Left renal cortex interstitium (tissue), 4 donors: Measurements from ENCODE around the gene XPO1. TPM values are rescaled to one million over a fixed set of nuclear protein-coding genes. Genes with fewer than 3 reads are reported as not detected.
"Not testable (repeated sequence)": the region's sequence is repeated elsewhere in the genome, so short reads cannot be mapped to it uniquely, and the experiment has no call there.

ENCODE experiments used
- DNase-seq, 4 donors: peaks; one replicate each; pipeline ENCODE4 v3.0.0-alpha.2; 2013; ENCODE audit warnings: low read depth in 4 of 4, low spot score in 2 of 4, missing footprints in 1 of 4
- polyA plus RNA-seq, 4 donors: library from polyadenylated mRNA; unstranded; fragments of 120-200 nt; gene quantifications; one replicate each; pipeline ENCODE4 v1.2.1, GENCODE V29; 2013; ENCODE audit not compliant: insufficient read length in 4 of 4

The XPO1 gene
- polyA plus RNA-seq, 4 donors: 181 to 342 (median 231) TPM

DNA sequence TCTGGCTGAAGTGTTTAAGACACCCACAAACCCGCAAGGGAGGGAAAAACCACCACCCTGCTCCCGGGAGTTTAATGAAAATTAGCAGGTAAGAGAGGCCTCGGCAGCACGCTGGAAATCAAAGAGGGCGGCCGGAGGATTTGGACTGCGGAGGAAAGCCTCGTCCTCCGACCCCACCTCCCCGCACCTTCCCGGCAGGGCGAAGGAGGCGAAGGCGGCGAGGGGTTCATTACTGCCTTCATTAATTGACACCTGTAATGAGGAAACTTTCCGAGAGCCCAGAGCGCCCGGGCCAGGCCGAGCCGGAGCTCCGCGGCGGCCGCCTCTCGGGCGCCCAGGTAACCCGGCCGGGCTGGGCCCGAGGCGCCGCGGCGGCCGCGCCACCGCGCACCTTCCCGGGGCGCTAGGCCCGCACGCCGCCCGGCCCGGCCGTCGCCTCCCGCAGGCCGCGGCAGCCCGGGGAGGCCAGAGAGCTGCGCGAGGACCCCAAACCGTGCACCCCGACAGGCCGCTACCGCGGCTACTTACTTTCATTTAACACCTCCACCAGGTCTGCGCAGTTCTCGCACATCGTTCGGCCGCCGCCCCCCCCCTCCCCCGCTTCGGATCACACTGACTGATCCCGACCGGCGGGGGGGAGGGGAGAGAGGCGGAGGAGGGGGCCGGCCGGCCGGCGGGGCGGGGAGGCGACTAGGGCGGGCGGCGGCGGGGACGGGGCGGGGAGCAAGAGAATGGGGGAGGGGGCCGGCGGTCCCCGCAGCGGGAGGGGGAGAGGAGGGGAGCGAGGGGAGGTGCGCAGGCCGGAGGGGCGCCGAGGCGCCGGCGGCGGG, 67.8 kb downstream of the XPO1 start:
- peak; percentile 11 to 42 (median 35) for DNase-seq

DNA sequence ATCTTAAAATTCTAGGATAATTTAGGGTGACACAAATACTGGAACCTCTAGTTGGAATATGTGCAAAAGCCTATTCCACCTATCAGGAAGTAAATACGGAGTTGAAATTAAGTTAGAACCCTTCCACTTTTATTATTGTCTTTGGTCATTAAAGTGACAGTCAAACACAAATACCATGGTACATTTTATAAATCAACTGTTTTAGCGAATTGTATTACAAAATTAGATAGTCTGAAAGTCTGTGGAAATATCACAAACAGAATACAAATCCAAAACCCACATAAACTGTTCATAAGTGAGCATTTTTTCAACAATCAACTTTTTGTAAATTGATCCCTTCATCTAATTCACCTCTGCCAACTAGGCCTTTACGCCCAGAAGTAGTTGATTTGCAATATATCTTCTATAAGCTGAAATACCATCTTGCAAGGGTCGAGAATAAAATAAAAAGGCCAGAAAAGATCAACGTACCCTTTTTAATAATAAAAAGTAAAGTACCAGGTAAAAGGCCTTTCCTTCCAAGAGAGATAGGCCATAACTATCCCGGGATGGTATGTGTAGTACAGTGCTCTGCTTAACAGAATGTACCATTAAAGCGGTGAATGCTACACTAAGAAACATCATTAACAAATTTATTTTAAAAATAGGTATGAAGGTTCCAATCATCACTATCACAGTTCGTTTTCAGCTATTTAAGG, 68.6 kb downstream of the XPO1 start:
- peak; percentile 7 to 50 (median 10) for DNase-seq

DNA sequence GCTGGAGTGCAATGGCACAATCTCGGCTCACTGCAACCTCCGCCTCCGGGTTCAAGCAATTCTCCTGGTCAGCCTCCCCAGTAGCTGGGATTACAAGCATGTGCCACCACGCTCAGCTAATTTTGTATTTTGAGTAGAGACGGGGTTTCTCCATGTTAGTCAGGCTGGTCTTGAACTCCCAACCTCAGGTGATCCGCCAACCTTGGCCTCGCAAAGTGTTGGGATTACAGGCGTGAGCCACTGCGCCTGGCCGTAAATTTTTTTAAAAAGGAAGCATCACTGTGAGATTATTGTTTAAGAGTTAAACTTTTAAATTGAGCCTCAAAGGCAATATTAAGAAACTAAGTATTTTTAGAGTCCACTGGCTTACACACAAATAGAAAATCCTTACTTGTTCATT, 69.9 kb downstream of the XPO1 start:
- DNase-seq: not testable (repeated sequence)

DNA sequence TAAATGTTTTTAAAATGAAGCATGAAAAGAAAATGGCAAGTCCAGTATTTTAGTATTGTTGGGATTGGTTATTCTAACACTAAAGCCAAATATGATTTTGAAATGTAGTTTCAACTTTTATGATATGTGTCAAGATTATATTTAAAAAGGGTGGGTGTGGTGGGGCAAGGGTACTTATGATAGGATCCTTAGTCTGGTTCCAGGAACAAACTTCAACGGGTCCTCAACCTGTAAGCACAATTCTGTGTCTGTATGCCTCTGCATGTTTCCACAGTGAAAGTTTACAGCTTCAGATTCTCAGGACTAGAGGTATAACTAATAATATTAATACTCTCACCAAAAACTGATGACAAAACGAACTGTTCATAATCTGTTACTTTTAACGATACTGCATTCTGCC, 73.1 kb downstream of the XPO1 start:
- DNase-seq: no peak

DNA sequence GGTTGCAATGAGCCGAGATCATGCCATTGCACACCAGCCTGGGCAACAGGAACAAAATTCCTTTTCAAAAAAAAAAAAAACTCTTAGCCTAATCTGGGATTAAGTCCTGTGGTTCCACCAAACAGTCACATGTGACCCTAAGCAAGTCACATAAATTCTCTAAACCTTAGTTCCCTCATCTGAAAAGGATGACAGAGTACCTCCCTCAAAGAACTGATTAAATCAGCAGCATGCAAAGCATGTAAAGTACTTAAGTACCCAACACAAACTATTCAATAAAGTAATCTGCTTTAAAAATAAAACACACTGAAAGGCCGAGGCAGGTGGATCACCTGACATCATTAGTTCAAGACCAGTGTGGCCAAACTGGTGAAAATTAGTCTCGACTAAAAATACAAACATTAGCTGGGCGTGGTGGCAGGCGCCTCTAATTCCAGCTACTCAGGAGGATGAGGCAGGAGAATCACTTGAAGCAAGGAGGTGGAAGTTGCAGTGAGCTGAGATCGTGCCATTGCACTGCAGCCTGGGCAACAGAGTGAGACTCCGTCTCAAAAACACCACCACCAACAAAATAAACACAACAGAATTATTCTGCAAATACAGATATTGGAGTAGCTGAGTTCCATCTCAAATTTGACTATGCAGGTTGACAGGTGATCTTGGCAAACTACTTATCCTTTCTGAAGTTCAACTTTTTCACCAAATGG, 74.2 kb downstream of the XPO1 start:
- DNase-seq: no peak

DNA sequence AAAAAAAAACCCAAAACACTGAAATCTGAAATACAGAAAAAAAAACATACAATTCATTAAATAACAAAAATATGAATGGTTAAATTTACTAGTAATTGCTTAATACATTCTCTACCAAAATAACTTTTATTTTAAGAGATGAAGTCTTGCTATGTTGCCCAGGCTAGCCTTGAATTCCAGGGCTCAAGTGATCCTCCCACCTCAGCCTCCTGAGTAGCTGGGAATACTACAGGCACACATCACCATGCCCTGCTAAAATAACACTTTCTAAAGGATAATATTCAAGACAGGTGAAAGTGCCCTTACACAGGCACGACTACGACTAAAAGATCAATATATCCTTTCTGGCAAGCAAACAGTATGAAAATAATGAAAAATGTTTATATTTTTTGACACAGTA, 76.8 kb downstream of the XPO1 start:
- DNase-seq: no peak

DNA sequence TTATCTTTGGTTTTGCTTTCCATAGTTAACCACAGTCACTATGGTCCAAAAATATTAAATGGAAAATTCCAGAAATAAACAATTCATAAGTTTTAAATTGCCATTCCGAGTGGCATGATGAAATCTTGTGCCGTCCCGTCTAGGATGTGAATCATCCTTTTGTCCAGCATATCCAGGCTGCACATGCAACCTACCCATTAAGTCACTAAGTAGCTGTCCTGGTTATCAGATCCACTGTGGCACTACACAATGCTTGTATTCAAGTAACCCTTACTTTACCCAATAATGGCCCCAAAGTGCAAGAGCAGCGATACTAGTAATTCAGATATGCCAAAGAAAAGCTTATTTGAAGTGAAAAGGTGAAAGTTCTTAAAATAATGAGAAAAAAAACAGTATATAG, 78.0 kb downstream of the XPO1 start:
- no peak for DNase-seq

DNA sequence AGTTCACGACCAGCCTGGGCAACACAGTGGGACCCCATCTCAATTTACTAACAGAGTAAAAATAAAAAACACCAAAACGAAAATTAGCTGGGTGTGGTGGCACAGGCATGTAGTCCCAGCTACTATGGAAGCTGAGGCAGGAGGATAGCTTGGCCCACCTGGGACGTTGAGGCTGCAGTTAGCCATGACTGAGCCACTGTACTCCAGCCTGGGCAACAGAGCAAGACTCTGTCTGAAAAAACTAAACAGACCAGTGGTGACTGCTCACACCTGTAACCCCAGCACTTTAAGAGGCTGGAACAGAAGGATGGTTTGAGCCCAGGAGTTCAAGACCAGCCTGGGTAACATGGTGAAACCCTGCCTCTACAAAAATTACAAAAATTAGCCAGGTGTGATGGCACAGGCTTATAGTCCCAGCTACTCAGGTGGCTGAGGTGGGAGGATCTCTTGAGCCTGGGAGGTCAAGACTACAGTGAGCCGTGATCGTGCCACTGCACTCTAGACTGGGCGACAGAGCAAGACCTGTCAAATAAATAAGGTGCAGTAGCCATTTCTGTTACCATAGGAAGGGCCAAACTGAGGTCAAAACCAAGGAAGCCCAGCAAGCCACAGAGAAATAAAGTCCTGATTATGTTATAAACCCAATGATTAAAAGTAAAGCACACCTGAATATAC, 81.3 kb downstream of the XPO1 start:
- no peak for DNase-seq

DNA sequence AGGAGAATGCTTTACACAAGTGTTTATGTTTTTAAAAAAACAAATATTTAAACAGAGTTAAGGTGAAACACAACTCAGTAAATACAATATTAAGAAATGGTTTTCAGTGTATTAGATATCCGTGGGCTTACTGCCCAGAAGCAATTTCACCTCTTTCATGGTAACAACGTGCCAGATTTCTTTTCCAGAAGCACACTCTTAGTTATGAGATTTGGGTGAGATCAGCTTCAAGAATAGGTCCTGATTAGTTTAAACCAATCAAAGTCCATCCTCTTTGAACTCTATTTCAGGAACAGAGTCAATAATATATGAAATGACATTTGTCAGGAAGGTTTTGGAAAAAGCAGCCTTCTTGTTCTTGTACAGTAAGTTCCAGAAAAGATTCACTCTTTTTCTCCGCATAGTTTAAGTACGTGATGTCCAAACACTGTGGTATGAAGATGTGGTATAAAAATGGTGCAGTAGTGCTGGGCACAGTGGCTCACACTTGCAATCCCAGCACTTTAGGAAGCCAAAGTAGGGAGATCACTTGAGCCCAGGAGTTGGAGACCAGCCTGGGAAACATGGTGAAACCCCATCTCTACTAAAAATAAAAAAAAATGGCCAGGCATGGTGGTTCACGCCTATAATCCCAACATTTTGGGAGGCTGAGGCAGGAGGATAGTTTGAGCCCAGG, 81.9 kb downstream of the XPO1 start:
- no peak for DNase-seq

DNA sequence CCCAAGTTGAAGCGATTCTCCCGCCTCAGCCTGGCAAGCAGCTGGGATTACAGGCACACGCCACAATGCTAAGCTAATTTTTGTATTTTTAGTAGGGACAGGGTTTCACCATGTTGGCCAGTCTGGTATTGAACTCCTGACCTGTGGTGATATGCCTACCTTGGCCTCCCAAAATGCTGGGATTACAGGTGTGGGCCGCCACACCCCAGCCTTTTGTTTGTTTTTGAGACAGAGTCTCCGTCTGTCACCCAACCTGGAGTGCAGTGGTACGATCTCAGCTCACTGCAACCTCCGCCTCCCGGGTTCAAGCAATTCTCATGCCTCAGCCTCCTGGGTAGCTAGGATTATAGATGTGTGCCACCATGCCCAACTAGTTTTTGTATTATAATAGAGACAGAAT, 83.2 kb downstream of the XPO1 start:
- DNase-seq: not testable (repeated sequence)

DNA sequence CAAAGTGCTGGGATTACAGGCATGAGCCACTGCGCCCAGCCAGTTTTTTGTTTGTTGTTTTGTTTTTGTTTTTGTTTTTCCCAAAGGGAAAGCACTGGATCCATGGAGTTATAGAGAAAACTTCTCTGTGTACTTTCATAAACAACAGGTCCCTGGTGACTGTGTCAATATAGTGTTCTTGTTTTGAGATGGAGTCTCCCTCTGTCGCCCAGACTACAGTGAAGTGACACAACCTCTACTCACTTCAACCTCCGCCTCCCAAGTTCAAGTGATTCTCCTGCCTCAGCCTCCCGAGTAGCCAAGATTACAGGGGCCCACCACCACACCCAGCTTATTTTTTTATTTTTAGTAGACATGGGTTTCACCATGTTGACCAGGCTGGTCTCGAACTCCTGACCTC, 83.8 kb downstream of the XPO1 start:
- DNase-seq: no peak

DNA sequence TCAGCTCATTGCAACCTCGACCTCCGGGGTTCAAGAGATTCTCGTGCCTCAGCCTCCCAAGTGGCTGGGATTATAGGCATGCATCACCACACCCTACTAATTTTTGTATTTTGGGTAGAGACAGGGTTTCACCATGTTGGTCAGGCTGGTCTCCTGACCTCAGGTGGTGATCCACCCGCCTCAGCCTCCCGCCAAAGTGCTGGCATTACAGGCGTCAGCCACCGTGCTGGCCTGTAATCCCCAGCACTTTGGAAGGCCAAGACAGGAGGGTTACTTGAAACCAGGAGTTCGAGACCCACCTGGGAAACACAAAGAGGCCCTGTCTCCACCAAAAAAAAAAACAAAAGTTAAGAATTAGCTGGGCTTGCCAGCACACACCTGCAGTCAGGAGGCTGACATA, 85.8 kb downstream of the XPO1 start:
- DNase-seq: no peak

DNA sequence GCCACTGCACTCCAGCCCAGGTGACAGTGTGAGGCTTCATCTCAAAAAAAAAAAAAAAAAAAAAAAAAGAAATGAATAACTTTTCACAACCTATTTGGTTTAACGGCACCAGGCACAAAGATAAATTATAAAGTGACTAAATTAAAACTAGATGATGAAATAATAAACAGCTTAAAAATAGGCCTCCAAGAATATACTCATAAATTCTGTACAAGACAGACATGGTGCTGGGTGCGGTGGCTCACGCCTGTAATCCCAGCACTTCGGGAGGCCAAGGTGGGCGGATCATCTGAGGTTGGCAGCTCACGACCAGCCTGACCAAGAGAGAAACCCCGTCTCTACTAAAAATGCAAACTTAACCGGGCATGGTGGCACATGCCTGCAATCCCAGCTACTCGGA, 87.0 kb downstream of the XPO1 start:
- no peak for DNase-seq

DNA sequence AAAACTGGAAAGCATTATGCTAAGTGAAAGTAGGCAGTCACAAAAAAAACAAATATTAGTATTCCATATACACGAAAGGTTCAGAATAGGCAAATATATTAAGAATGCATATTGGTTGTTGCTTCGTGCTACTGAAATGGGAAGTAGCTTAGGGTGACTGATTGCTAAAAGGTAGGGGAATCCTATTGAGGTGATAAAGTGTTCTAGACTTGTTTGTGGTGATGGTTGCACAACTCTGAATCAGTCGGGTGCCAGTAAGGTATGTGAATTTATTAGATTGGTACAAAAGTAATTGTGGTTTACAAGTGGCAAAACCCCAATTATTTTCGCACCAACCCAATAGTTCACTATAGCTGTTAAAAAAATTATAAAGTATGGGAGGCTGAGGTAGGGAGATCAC, 88.0 kb downstream of the XPO1 start:
- no peak for DNase-seq

DNA sequence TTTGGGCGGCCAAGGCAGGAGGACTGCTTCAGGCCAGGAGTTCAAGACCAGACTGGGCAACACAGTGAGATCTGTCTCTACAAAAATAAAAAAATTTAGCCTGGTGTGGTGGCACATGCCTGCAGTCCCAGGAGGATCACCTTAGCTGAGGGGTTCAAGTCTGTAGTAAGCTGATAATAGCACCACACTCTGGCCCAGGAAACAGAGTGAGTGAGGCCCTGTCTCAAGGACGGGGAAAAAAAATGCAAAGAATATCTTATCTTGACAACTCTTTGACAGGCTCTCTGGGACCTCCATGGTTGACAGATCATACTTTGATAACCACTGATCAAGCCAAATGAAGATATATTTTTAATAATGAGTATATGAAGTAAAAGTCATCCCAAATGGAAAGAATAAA, 89.9 kb downstream of the XPO1 start:
- no peak for DNase-seq

DNA sequence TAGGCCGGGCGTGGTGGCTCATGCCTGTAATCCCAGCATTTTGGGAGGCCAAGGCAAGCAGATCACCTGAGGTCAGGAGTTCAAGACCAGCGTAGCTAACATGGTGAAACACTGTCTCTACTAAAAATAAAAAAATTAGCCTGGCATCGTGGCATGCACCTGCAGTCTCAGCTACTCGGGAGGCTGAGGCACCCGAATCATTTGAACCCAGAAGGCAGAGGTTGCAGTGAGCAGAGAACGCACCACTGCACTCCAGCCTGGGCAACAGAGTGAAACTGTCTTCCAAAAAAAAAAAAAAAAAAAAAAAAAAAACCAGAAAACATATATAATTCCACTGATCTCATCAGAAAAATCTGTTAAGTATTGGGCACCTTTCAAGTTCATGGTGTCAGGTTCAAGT, 91.2 kb downstream of the XPO1 start:
- not testable (repeated sequence) for DNase-seq

DNA sequence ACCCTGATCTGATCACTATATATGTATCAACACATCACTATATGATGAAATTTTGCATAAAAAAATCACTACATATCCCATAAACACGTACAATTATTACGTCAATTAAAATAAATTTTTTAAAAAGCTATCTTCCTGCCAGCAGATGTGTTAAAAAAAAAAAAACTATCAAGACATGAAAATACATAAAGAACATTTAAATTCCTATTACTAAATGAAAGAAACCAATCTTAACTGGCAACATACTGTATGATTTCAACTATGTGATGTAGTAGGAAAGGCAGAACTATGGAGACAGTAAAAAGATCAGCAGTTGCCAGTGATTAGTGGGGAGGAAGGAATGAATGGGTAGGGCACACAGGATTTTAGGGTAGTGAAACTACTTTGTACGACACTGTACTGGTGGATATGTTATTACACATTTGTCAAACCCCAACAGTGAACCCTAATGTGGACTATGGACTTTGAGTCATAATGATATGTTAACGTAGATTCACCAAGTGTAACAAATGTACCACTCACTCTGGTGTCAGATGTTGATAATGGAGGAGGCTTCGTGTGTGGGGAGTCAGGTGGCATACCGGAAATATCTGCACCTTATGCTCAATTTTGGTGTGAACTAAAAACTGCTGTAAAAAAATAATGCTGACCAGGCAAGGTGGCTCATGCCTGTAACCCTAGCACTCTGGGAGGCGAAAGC, 94.7 kb downstream of the XPO1 start:
- DNase-seq: no peak

DNA sequence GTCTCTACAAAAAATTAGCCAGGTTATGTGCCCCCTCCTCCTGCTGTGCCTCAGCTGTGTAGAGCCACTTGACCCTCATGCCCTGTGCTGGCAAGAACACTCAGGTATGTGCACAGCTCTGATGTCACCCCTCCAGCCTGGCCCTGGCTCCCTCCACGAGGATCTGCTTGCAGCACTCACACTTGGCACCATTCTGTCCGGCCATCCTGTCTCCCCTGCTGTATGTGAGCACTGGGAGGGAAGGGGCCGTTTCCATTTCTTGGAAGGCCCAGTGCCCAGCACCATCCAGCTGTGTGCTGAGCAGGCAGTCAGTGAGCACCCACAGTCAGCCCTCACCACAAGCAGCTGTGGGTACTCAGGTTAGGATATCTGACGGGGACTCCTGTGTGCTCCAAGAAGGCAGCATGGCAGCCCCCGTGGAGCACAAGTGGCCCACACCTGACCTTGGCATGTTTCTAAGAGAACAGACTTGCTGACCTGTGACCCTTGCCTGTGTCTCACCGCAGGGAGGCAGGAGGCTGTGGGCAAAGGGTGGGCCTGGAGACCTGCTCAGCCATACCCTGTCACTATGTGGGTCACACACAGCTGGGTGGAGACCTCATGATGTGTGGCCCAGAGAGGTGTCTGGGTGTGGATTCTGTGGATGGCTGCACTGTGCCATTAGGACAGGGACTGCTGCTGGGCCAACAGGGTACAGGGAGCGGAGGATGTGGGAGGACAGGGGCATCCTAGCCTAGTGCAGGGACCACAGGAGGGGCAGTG, 98.7 kb downstream of the XPO1 start:
- no peak for DNase-seq

DNA sequence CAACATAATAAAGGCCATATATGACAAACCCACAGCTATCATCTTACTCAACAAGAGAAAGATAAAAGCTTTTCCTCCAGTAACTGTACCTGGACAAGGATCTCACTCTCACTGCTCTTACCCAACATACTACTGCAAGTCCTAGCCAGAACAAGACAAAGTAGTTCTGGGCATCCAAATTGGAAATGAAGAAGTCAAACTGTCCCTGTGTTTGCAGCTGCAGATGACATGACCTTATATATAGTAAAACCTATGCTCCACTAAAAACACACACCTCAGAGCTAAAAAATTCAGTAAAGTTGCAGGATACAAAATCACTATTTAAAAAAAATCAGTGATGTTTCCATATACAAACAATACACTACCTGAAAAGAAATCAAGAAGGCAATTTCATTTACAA, 99.5 kb downstream of the XPO1 start:
- DNase-seq: no peak
